ENCODE results near the gene TEDC1.

TEDC1 gene

DNA sequence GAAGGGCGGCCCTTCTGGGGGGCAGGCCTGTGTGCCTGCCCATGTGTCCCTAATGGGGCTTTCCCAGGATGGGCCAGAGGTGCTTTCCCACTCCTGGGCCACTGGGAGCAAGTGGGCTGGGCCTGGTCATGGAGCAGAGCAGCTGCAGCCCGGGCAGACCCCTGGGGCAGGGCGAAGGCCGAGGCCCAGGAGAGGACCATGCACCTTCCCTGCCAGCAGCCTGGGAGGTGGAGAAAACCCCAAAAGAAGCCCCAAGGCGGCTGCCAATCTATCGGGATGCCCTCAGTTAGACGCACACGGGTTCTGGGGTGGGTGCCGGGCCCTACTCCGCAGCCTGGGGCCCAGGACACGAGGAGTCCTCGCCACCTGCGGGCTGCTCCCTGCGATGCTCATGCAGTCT, 32.5 kb upstream of the TEDC1 start:
- no peak for DNase-seq

GRCh38 chr14:105460116-105460515, 30.9 kb upstream of the TEDC1 start:
- no peak for DNase-seq

DNA sequence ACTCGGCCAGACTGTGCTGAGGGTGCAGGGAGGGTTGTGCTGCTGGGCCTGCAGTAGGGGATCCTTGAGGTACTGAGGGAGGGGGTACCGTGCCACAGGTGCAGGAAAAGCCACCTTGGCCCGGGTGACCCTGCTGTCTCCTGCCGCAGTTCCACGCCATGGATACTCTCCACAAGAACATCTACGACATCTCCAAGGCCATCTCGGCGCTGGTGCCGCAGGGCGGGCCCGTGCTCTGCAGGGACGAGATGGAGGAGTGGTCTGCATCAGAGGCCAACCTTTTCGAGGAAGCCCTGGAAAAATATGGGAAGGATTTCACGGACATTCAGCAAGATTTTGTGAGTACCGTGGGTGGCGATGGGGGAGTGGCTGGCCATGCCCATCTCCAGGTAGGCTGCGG, 30.4 kb upstream of the TEDC1 start:
- DNase-seq: no peak

- no peak for DNase-seq
Observed at GRCh38 chr14:105461903-105462302, 29.1 kb upstream of the TEDC1 start.

- DNase-seq: no peak
Observed at GRCh38 chr14:105464501-105464900, 26.5 kb upstream of the TEDC1 start.

GRCh38 chr14:105465209-105466031, 25.6 kb upstream of the TEDC1 start:
- no peak for DNase-seq

DNA sequence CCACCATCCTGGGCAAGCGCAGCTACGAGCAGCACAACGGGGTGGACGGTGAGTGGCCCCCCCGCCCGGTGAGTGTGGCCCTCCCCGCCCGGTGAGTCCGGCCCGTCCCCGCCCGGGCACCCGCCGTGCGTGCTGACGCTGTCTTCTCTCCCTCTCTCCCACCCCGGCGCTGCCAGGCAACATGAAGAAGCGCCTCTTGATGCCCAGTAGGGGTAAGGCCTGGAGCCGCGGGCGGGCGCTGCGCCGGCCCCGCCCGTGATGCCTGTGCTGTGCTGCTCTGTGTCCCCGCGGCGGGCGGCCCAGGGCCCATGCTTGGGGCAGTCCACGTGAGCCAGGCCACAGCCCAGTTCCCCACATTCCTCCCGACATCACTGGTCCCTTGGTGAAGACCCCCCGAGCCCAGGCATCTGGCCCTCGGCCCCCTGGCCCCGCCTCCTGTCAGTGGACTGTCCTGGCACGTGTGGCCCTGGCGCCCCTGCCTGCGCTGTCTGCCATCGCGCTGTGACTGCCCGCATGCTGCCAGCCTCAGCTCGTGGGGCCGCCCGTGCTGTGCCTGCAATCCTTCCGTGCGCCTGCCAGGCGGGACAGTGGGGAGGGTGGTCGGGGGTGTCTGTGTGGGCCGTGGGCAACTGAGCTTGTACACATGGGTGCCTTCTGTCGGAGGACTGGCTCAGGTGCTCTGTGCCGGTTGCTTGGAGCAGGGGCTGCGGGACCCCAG, 24.4 kb upstream of the TEDC1 start:
- no peak for DNase-seq

DNA sequence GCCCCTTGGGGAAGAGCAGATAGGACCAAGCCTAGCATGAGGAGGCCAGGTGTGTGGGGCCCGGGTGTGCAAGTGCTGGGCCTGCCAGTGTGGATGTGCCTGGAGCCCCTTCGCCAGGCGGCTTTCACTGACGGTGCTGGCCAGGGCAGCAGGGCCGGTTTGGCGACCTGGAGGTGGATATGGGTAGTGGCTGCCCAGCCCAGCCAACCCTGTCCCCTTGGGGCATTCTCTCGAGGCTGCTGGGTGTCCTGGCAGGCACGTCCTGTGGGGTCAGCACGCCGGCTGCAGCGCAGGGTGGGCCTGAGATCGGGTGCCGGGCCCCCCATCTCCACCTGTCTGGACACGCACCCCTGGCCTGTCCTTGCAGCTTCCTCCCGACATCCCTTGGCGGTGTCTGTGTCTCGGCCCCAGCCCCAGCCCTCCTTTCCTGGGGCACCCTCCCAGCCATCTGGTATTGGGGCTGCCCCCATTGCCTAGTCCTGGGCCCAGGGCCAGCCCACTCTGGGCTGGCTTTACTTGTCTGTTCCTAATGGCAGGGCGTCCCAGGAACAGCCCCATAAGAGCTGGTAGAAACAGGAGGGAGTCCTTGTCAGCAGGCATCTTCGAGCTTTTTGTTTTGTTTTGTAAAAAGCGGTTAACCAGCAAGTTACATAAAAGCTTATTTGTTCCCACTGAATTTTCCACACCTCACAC, 23.7 kb upstream of the TEDC1 start:
- DNase-seq: no peak

- DNase-seq: no peak
Observed at GRCh38 chr14:105467942-105468471, 23.0 kb upstream of the TEDC1 start.

- no peak for DNase-seq
Observed at GRCh38 chr14:105468621-105469241, 22.3 kb upstream of the TEDC1 start.

GRCh38 chr14:105469456-105470349, 21.3 kb upstream of the TEDC1 start:
- no peak for DNase-seq

DNA sequence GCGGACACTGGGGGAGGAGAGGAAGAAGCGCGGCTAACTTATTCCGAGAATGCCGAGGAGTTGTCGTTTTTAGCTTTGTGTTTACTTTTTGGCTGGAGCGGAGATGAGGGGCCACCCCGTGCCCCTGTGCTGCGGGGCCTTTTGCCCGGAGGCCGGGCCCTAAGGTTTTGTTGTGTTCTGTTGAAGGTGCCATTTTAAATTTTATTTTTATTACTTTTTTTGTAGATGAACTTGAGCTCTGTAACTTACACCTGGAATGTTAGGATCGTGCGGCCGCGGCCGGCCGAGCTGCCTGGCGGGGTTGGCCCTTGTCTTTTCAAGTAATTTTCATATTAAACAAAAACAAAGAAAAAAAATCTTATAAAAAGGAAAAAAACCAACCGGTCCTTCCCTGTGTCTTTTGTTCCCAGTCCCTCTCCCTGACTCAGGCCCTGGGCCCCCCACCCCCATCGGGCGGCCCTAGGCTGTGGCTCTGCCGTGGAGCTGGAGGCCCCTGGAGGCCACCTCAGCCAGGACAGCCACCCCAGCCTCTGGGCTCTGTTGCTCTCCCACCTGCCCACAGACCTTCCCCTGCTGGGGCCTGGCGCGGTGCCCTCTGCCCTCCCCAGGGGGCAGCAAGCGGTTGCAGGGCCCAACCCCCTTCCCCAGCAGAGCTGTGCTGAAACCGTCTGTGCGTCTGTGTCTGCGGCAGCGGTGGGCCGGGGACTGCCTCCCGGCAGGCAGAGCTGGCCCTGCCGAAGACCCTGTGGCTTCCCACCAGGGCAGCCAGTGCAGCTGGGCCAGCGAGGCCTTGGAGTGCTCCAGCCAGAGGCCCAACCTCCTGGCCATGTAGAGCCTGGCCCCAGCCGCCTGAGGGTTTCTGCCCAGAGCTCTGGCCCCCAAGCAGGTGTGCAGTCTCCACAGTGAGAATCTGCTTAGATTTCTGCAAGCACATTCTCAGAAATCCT, 20.4 kb upstream of the TEDC1 start:
- DNase-seq: no peak

DNA sequence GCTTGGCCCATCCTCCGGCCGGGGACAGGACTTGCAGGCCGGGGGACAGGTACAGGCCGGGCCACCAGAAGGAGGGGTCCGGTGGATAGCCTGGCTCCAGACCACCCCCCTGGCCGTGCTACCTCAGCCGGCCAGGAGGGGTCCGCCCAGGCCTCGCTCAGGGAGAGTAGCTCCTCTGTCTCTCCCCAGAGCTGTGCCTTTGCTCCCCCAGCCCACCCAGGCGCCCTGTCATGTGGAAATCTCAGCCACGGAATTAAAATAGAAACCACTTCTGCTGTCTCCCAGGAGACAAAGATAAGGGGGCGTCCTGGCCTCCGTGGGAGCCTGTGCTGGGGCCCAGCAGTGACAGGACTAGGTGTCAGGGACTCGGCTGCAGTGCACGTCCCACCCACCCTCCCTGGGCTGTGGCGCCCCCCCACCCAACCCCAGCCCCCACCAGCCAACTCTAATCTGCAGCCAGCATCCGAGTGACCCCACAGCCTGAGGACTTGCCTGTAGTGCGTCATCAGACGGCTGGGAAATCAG, 19.7 kb upstream of the TEDC1 start:
- no peak for DNase-seq

DNA sequence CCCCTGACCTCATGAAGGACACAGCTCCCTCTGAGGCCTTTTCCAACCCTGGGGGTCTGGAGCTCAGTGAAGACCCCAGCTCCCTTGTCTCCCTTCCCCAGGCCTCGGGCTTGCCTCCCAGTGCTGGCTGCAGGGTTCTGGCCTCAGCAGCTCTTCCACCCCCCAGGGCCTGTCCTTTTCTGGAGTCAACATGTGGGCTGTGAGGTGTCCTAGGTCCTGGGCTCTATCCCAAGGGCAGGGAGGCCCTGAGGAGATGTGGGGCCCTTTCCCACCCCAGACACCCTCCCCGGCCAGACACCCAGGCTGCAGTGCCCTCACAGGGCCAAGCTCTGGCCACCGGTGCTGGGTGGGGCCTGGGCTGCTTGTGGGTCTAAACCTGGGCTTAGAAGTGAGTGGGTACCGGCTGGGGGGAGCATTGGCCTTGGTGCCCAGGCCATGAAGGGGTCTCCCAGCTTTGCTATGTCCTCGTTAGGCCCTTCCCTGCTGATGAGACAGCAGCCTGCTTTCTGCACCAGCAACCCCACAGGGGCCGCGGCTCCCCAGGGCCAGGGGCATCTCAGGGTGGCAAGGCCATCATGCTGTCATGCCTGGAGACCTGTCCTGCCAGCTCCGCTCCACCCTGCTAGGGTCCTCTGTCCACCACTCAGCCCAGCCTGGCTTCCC, 19.1 kb upstream of the TEDC1 start:
- DNase-seq: no peak

DNA sequence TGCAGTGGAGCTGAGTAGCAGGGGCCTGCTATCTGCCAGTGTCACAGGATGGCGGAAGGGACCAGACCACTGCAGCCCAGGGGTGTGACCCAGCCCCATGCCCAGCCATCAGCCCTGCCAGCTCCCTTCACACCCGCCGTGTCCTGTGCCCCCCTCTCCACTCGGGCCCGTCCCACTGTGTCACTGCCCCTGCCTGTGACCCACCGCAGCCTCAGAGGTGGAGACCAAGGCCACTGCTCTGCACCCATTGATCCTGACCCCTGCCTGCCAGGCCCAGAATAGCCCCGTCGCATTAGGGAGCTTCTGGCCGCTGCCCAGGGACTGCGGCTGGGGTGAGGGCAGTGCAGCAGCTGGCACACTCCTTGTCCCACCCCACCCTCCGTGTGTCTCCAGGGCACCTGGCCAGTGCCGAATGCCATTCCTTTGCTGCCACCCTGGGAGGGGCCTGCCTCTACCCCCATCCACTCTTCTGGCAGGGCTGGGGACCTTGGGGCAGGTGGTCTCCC, 18.5 kb upstream of the TEDC1 start:
- no peak for DNase-seq

GRCh38 chr14:105473033-105473676, 17.9 kb upstream of the TEDC1 start:
- no peak for DNase-seq

DNA sequence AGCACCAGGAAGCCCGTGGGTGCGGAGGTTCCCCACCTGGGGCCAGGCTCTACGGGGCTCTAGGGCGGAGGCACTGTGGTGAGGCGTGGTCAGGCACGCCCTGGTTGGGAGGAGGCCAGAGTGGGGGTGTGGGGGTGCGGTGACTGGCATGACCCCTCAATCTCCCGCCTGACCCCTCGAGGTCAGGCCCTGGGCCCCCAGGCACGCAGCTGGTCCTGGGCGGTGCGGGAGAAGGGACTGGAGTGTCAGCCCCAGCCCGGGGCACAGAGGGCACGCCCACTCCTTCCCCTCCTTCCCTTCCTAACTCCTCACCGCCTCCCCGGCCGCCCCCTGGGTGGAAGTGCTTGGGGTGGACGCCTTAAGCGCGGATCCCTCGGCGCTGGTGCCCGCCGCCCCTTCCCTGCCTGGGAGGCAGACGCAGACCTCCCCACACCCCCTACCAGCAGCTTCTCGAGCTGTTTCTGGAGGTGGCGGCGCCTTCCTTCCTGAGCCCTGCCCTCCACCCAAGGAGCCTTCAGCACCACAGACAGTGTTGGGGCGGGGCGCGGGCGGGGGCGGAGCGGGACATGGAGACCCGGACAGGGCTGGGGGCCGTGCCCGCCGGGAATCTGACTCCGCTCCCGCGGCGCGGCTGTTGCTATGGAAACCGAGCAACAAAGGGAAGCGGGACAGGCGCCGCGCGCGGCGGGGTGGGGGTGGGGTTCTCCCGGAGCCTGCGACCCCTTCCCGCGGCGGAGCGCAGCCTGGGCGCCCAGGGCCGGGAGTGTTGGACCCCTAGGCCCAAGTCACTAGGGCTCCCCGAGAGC, 17.2 kb upstream of the TEDC1 start:
- DNase-seq: peak in 1 of 2 donors; percentile 61

Measured in stimulated activated CD4-positive, alpha-beta T cell treated with anti-CD3 and anti-CD28 coated beads, Interleukin-2, amount 100 ng/mL, for 48 hours (primary cell).